ENCODE data around the gene TTL.

The TTL gene

GRCh38 chr2:112585400-112585799 lies 103.4 kb downstream of the TTL start:
- DNase-seq (ENCODE audit: low read depth) = no peak
- no peak for TF ChIP-seq CTCF (IDR thresholded peaks at IDR 0.05; ENCODE audit: insufficient read depth, low read depth, low read length, missing control alignments)

GRCh38 chr2:112585873-112586464 lies 104.0 kb downstream of the TTL start:
- H3K4me3 ChIP-seq (ENCODE audit: low read length) = no peak overlapping the region
- TF ChIP-seq CTCF (IDR thresholded peaks at IDR 0.05; ENCODE audit: insufficient read depth, low read depth, low read length, missing control alignments) = no peak
- DNase-seq (ENCODE audit: low read depth) = no peak

More at GRCh38 chr2:112585400-112585799, 103.4 kb downstream of the TTL start:
- H3K4me3 ChIP-seq (ENCODE audit: low read length) = peak overlapping the region; percentile 91

- no peak for TF ChIP-seq CTCF (IDR thresholded peaks at IDR 0.05; ENCODE audit: insufficient read depth, low read depth, low read length, missing control alignments)
- H3K4me3 ChIP-seq (ENCODE audit: low read length) = no peak overlapping the region
- DNase-seq (ENCODE audit: low read depth) = no peak
These were observed 106.7 kb downstream of the TTL start for GRCh38 chr2:112588611-112589045.

Measured in epithelial cell of esophagus (primary cell).